ENCODE results near the gene LRP1-AS. TPM values are rescaled to one million over a fixed set of nuclear protein-coding genes. Genes with fewer than 3 reads are reported as not detected.

The LRP1-AS gene
- total RNA-seq, 4 donors from 2014 or later = not detected

GRCh38 chr12:57153415-57153997 lies 6.1 kb upstream of the LRP1-AS start:
- no peaks in the 10 kb centered on the region for H3K9me3 ChIP-seq
- DNase-seq (ENCODE audit: extremely low spot score) = no peak
- 75% methylated on average over 1 of the region's 1 CpG for WGBS
- intact Hi-C loops (cut with DNase I) = no loop called here
- H3K36me3 ChIP-seq = peaks cover 17 to 52% (median 45%) of the 10 kb centered on the region in 4 donors
- H3K4me1 ChIP-seq = peaks cover 49 to 79% (median 73%) of the 10 kb centered on the region in 4 donors
- H3K27ac ChIP-seq (replicated peaks in 1 of 4) = peak overlapping the region; percentile 79 to 89 (median 82)
- H3K27me3 ChIP-seq = no peaks in the 10 kb centered on the region
- H3K4me3 ChIP-seq = no peak overlapping the region
- no peak for TF ChIP-seq POLR2A (IDR thresholded peaks at IDR 0.05; ENCODE audit: low read depth)
- no peak for TF ChIP-seq EP300 (IDR thresholded peaks at IDR 0.05)
- no peak for TF ChIP-seq CTCF (IDR thresholded peaks at IDR 0.05)
- TF ChIP-seq POLR2AphosphoS5 (IDR thresholded peaks at IDR 0.05) = no peak

- H3K27me3 ChIP-seq = no peaks in the 10 kb centered on the region
- peaks cover 17 to 45% (median 38%) of the 10 kb centered on the region in 4 donors for H3K36me3 ChIP-seq
- WGBS = 50% methylated on average over 4 of the region's 4 CpGs
- H3K9me3 ChIP-seq = no peaks in the 10 kb centered on the region
- no peak for DNase-seq (ENCODE audit: extremely low spot score)
- no peak overlapping the region for H3K4me3 ChIP-seq
- intact Hi-C loops (cut with DNase I) = no loop called here
- H3K4me1 ChIP-seq = peaks cover 54 to 79% (median 76%) of the 10 kb centered on the region in 4 donors
- TF ChIP-seq CTCF (IDR thresholded peaks at IDR 0.05) (no peak), POLR2AphosphoS5 (IDR thresholded peaks at IDR 0.05) (peak; percentile 27 to 36), POLR2A (IDR thresholded peaks at IDR 0.05; ENCODE audit: low read depth) (no peak), EP300 (IDR thresholded peaks at IDR 0.05) (no peak)
- H3K27ac ChIP-seq (replicated peaks in 1 of 4) = peak overlapping the region; percentile 79 to 89 (median 82)
Observed at GRCh38 chr12:57152639-57153038, 5.2 kb upstream of the LRP1-AS start.

GRCh38 chr12:57151741-57152630 lies 4.6 kb upstream of the LRP1-AS start:
- DNase-seq (ENCODE audit: extremely low spot score) = no peak
- intact Hi-C loops (cut with DNase I) = no loop called here
- Histone ChIP-seq H3K36me3 (peaks cover 14 to 43% (median 33%) of the 10 kb centered on the region in 4 donors), H3K9me3 (no peaks in the 10 kb centered on the region), H3K27ac (replicated peaks in 1 of 4) (peak overlapping the region; percentile 79 to 89 (median 82)), H3K4me1 (peaks cover 61 to 86% (median 80%) of the 10 kb centered on the region in 4 donors), H3K27me3 (no peaks in the 10 kb centered on the region), H3K4me3 (peak overlapping the region in 2 of 4 donors; percentile 5 to 8)
- 51% methylated on average over 14 of the region's 17 CpGs for WGBS
- no peak for TF ChIP-seq CTCF (IDR thresholded peaks at IDR 0.05)
- TF ChIP-seq POLR2A (IDR thresholded peaks at IDR 0.05; ENCODE audit: low read depth) = no peak
- TF ChIP-seq POLR2AphosphoS5 (IDR thresholded peaks at IDR 0.05) = no peak
- TF ChIP-seq EP300 (IDR thresholded peaks at IDR 0.05) = no peak

GRCh38 chr12:57150400-57151000 lies 3.1 kb upstream of the LRP1-AS start:
- H3K27ac ChIP-seq (replicated peaks in 1 of 4) = peak overlapping the region; percentile 79 to 89 (median 82)
- H3K36me3 ChIP-seq = peaks cover 0 to 43% (median 33%) of the 10 kb centered on the region in 4 donors
- H3K9me3 ChIP-seq = no peaks in the 10 kb centered on the region
- H3K4me1 ChIP-seq = peaks cover 74 to 94% (median 88%) of the 10 kb centered on the region in 4 donors
- intact Hi-C loops (cut with DNase I) = no loop called here
- 86% methylated on average over 5 of the region's 6 CpGs for WGBS
- no peak for DNase-seq (ENCODE audit: extremely low spot score)
- TF ChIP-seq POLR2AphosphoS5 (IDR thresholded peaks at IDR 0.05) = no peak
- TF ChIP-seq POLR2A (IDR thresholded peaks at IDR 0.05; ENCODE audit: low read depth) = no peak
- TF ChIP-seq CTCF (IDR thresholded peaks at IDR 0.05) = no peak
- no peak for TF ChIP-seq EP300 (IDR thresholded peaks at IDR 0.05)
- H3K27me3 ChIP-seq = no peaks in the 10 kb centered on the region
- no peak overlapping the region for H3K4me3 ChIP-seq
